NT2/D1 (cell line): ENCODE results near the gene RNFT2.

Experiments
- SUZ12 ChIP-seq: IDR thresholded peaks from 2 replicates; pipeline ENCODE4 v1.6.1; 2011; ENCODE audit not compliant: insufficient read length, insufficient read depth; ENCODE audit errors: extremely low read depth
- YY1 ChIP-seq: IDR thresholded peaks from 2 replicates; pipeline ENCODE4 v1.6.1; 2011; ENCODE audit not compliant: insufficient read length, insufficient read depth
- ZNF274 ChIP-seq: IDR thresholded peaks from 2 replicates; pipeline ENCODE4 v1.6.1; 2011; ENCODE audit warnings: mild to moderate bottlenecking, low read depth, low read length

DNA sequence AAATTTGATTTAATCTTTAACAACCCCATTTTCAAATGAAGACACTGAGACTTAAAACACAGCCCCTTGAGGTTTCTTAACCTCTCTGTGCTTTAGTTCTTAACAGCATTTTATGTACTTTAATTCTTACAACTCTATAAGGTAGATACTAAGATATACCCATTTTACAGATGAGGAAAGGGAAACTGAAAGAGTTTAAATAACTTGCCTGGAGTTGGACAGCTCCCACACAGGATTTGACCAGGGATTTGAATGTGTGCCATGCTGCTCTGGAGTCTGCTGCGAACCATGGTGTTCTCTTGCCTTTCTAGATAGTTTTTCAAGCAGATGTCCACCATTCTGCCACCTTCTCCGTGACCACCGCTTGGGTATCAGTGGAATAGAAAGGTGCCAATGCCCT lies 28.2 kb downstream of the RNFT2 start:
- TF ChIP-seq YY1 = no peak
- no peak for TF ChIP-seq ZNF274
- TF ChIP-seq SUZ12 = no peak
